Panc1 (cell line): Measurements from ENCODE around the gene RAMAC.

Experiments
- SIN3A ChIP-seq: IDR thresholded peaks from 2 replicates; pipeline ENCODE4 v1.6.1; 2012; ENCODE audit warnings: low read depth, mild to moderate bottlenecking, low read length, moderate library complexity, borderline replicate concordance; ENCODE audit not compliant: insufficient read depth
- TF ChIP-seq, protein P1 (sequence below): fragments of 450-650 bp; IDR thresholded peaks from 2 replicates; pipeline ENCODE4 v1.5.1; 2017; ENCODE audit warnings: mild to moderate bottlenecking
- TF ChIP-seq, protein P2 (sequence below), 2 experiments: IDR thresholded peaks; 2 replicates each; pipeline ENCODE4 v1.6.1; 2011 to 2012; ENCODE audit warnings: low read depth in 2 of 2, control low read depth in 1 of 2, low read length in 1 of 2, mild to moderate bottlenecking in 1 of 2, moderate library complexity in 1 of 2; ENCODE audit not compliant: insufficient read depth in 1 of 2

DNA sequence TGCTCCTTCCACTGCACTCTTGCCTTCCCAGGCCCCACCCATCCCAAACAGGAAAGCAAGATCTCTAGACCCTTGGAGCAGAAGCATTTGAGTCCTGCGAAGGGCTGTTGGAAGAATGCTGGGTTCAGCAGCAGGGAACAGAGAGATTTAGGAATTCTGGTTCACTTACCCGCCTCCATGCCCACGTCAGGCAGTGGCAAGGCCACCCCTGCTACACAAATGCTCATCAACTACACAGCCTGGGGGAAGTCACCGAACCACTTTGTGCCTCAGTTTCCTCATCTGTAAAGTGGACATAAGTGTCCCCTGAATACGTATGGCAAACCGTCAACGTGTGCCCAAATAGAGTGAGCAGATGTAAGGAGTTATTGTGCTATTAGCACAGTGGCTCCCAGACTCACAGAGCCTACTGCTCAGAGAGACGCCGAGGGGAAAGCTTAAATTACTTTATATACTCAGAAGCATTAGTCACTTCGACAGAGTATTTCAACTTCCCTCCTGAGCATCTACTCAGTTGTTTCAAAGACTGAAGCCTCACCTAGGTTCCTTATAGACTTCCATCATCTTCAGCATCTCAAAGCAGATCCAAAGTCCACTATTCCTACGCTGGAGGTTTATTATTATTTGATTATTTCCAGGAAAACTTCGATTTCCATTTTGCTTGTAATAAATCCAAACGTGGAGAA, 34.4 kb upstream of the RAMAC start:
- TF ChIP-seq, protein P1, sequence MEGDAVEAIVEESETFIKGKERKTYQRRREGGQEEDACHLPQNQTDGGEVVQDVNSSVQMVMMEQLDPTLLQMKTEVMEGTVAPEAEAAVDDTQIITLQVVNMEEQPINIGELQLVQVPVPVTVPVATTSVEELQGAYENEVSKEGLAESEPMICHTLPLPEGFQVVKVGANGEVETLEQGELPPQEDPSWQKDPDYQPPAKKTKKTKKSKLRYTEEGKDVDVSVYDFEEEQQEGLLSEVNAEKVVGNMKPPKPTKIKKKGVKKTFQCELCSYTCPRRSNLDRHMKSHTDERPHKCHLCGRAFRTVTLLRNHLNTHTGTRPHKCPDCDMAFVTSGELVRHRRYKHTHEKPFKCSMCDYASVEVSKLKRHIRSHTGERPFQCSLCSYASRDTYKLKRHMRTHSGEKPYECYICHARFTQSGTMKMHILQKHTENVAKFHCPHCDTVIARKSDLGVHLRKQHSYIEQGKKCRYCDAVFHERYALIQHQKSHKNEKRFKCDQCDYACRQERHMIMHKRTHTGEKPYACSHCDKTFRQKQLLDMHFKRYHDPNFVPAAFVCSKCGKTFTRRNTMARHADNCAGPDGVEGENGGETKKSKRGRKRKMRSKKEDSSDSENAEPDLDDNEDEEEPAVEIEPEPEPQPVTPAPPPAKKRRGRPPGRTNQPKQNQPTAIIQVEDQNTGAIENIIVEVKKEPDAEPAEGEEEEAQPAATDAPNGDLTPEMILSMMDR: no peak
- no peak for TF ChIP-seq SIN3A
- TF ChIP-seq, protein P2, sequence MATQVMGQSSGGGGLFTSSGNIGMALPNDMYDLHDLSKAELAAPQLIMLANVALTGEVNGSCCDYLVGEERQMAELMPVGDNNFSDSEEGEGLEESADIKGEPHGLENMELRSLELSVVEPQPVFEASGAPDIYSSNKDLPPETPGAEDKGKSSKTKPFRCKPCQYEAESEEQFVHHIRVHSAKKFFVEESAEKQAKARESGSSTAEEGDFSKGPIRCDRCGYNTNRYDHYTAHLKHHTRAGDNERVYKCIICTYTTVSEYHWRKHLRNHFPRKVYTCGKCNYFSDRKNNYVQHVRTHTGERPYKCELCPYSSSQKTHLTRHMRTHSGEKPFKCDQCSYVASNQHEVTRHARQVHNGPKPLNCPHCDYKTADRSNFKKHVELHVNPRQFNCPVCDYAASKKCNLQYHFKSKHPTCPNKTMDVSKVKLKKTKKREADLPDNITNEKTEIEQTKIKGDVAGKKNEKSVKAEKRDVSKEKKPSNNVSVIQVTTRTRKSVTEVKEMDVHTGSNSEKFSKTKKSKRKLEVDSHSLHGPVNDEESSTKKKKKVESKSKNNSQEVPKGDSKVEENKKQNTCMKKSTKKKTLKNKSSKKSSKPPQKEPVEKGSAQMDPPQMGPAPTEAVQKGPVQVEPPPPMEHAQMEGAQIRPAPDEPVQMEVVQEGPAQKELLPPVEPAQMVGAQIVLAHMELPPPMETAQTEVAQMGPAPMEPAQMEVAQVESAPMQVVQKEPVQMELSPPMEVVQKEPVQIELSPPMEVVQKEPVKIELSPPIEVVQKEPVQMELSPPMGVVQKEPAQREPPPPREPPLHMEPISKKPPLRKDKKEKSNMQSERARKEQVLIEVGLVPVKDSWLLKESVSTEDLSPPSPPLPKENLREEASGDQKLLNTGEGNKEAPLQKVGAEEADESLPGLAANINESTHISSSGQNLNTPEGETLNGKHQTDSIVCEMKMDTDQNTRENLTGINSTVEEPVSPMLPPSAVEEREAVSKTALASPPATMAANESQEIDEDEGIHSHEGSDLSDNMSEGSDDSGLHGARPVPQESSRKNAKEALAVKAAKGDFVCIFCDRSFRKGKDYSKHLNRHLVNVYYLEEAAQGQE (IDR thresholded peaks at IDR 0.05; ENCODE audit: insufficient read depth in 1 of 2, low read depth in 2 of 2, low read length in 1 of 2): no peak
